Cardiac muscle cell (in vitro differentiated cells and primary cell): ENCODE measurements around the gene MPND. TPM values are rescaled to one million over a fixed set of nuclear protein-coding genes. Genes with fewer than 3 reads are reported as not detected.

Source experiments
- DNase-seq, 2 donors: peaks; one replicate each; pipeline versions ENCODE4 v3.0.0 to v3.0.0-alpha.2; 2010 to 2017; ENCODE audit warnings: low read depth in 1 of 2, low spot score in 1 of 2
- H3K27ac ChIP-seq: fragments of 200-600 bp; sonication (generic); 2 replicates; pipeline ENCODE4 v1.5.1; 2016
- H3K27me3 ChIP-seq: fragments of 200-600 bp; sonication (generic); 2 replicates; pipeline ENCODE4 v1.6.0; 2016; ENCODE audit warnings: control low read depth
- H3K36me3 ChIP-seq: fragments of 200-600 bp; sonication (generic); 2 replicates; pipeline ENCODE4 v1.5.1; 2016; ENCODE audit warnings: control low read depth
- H3K4me1 ChIP-seq: fragments of 200-600 bp; sonication (generic); 2 replicates; pipeline ENCODE4 v1.8.1; 2017; ENCODE audit warnings: low read depth, mild to moderate bottlenecking, mixed run types
- H3K4me3 ChIP-seq: fragments of 200-600 bp; sonication (generic); 2 replicates; pipeline ENCODE4 v1.5.1; 2016; ENCODE audit warnings: mild to moderate bottlenecking
- H3K9me3 ChIP-seq: fragments of 200-600 bp; sonication (generic); 2 replicates; pipeline ENCODE4 v1.5.1; 2017; ENCODE audit warnings: low read depth, mild to moderate bottlenecking, control low read depth
- polyA plus RNA-seq: library from polyadenylated mRNA; unstranded; fragments of >200 nt; fragmentation: Nextera tagmentation; extraction: Ambion mirVana; gene quantifications from 2 replicates; pipeline ENCODE4 v1.2.1, GENCODE V29; 2016
- total RNA-seq: library from RNA; depleted of rRNA; stranded (reverse); fragments of >200 nt; gene quantifications from 2 replicates; pipeline ENCODE4 v1.2.3, GENCODE V29; 2016
- TF ChIP-seq, protein P1 (sequence below): IDR thresholded peaks from 2 replicates; pipeline ENCODE4 v1.5.1; 2012; ENCODE audit warnings: low read depth, mild to moderate bottlenecking, low read length

Gene MPND
- total and polyA plus RNA-seq, 2 experiments from 2014 or later: 19.2 to 19.8 TPM

DNA sequence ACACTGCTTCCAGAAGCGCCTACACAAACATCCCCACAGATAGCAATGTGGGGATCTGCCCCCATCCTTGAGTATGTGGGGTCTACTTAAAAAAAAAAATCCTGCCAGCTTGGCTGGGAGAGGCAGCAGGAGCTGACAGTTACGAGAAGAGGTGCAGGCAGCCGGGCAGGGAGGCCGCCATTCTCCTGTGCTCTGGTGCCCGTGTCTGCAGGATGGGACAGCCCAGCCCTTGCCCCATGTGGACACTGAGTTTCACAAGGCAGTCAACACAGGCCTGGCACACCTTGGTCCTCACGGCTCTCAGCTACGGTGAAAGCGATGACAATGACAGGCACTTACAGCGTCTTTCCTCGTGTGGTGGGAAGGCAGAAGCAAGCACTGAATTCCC is 24.0 kb downstream of the MPND start:
- H3K36me3 ChIP-seq: peaks cover 14% of the 10 kb centered on the region

DNA sequence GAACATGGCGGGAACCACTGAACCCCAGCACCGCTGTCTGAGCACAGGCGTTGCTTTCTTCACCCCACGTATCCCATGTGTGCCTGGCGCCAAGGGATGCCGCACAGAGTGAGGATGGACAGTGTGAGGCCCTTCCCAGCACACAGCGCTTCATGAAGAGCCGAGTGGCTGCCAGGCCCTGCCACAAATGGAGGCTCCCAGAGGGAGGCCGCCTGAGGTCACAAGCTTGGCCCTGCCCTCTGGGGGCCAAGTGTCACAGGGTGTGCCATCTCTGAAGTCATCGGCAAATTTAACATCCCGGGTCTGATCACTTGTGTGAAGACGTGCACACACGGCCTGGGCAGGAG is 24.4 kb downstream of the MPND start:
- H3K4me3 ChIP-seq: no peak overlapping the region
- no peak overlapping the region for H3K27ac ChIP-seq
- no peaks in the 10 kb centered on the region for H3K4me1 ChIP-seq
- TF ChIP-seq, protein P1, sequence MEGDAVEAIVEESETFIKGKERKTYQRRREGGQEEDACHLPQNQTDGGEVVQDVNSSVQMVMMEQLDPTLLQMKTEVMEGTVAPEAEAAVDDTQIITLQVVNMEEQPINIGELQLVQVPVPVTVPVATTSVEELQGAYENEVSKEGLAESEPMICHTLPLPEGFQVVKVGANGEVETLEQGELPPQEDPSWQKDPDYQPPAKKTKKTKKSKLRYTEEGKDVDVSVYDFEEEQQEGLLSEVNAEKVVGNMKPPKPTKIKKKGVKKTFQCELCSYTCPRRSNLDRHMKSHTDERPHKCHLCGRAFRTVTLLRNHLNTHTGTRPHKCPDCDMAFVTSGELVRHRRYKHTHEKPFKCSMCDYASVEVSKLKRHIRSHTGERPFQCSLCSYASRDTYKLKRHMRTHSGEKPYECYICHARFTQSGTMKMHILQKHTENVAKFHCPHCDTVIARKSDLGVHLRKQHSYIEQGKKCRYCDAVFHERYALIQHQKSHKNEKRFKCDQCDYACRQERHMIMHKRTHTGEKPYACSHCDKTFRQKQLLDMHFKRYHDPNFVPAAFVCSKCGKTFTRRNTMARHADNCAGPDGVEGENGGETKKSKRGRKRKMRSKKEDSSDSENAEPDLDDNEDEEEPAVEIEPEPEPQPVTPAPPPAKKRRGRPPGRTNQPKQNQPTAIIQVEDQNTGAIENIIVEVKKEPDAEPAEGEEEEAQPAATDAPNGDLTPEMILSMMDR: no peak
- no peaks in the 10 kb centered on the region for H3K9me3 ChIP-seq
- no peaks in the 10 kb centered on the region for H3K27me3 ChIP-seq
- peaks cover 12% of the 10 kb centered on the region for H3K36me3 ChIP-seq
- DNase-seq: no peak

More for the DNA sequence above, 24.0 kb downstream of the MPND start:
- no peak overlapping the region for H3K4me3 ChIP-seq
- H3K9me3 ChIP-seq: no peaks in the 10 kb centered on the region
- H3K27me3 ChIP-seq: no peaks in the 10 kb centered on the region
- no peak for DNase-seq
- TF ChIP-seq, protein P1: no peak
- H3K4me1 ChIP-seq: no peaks in the 10 kb centered on the region
- no peak overlapping the region for H3K27ac ChIP-seq

DNA sequence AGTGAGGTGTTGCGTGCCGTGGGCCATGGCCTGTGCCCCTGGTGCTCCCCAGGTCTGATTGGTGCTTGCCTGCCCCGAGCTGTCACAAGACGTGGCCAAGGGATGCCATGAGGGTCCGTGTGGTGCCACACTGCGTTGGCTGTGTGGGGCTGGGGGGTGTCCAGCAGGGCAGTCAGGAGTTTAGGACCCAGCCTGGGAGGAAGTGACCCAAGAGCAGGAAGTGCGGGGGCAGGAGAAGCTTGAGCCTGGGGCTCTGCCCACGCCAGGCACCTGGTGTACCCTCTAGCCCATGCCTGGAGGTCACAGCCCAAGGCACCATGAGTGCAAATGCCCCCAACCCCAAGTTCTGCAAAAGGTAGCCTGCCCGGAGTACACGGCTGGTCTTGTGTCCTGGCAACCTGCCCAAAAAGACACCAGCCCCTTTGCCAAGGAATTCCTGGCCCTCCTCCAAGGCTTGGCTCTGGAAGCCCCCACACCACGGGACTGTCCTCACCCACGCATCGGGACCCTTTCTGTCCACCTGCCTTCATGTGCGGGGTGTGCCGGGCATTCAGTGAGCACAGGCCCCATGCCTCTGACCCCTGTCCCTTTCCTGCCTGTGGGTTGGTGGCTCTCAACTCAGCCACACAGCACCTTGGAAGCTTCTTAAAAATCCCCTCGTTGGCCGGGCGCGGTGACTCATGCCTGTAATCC is 24.9 kb downstream of the MPND start:
- no peaks in the 10 kb centered on the region for H3K9me3 ChIP-seq
- H3K4me1 ChIP-seq: no peaks in the 10 kb centered on the region
- no peak overlapping the region for H3K27ac ChIP-seq
- H3K27me3 ChIP-seq: no peaks in the 10 kb centered on the region
- peak in 1 of 2 donors; percentile 43 for DNase-seq
- H3K4me3 ChIP-seq: no peak overlapping the region
- peaks cover 10% of the 10 kb centered on the region for H3K36me3 ChIP-seq
- TF ChIP-seq, protein P1: no peak

DNA sequence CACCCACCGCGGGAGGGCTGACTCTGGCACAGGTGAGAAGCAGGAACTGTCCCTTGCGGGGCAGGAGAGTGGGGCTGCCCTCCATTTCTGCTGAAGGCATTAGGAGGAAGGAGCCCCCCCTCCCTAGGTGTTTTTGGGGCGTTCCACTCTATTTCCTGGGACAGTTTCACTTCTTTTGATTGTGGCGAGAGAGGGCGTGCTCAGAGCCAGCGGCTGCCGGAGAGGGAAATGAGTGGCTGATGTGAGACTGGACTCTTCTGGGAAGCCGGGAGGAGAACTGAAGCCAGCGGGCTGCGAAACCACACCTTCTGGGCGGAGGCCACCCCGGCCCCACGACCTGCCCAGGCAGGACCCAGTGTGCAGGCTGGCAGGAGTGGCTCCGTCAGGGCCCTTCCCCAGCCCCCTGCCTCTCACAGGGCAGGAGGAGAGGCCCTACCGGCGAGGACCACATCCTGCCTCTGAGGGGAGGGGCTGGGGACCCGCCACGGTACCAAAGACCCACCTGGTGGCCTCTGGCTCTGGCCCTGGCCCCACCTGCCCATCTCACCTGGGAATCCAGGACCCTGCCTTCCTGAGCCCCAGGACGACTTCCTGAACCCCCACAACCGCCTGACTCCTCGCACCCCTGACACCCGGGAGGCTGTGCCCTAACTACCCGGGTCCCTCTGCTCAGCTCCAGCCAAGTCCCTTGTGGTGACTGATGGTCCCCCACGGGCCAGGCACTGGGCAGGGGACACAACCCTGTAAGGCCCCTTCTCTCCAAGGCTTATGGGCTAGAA is 25.9 kb downstream of the MPND start:
- Histone ChIP-seq H3K27ac (no peak overlapping the region), H3K36me3 (peaks cover 3% of the 10 kb centered on the region), H3K4me1 (peaks cover 7% of the 10 kb centered on the region), H3K9me3 (no peaks in the 10 kb centered on the region), H3K4me3 (no peak overlapping the region), H3K27me3 (no peaks in the 10 kb centered on the region)
- TF ChIP-seq, protein P1: no peak
- no peak for DNase-seq

DNA sequence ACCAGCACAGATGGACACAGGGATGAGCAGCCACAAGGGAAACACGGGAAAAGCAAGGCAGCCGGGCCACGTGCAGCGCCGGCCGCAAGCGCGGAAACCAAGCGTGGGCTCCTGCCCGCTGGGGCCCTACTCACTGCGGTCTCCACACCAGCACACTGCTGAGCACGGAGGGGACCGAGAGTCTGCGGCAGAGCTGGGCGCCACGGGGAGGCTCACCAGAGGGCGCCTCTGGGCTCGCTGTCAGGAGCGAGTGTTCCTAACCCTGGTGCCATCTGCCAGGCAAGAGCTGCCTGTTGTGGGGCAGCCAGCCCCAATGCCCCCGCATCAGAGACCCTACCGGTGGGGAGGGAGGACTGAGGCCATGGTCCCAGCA is 26.5 kb downstream of the MPND start:
- Histone ChIP-seq H3K36me3 (peaks cover 3% of the 10 kb centered on the region), H3K9me3 (no peaks in the 10 kb centered on the region), H3K27ac (no peak overlapping the region), H3K4me3 (no peak overlapping the region), H3K27me3 (no peaks in the 10 kb centered on the region), H3K4me1 (peaks cover 12% of the 10 kb centered on the region)
- TF ChIP-seq, protein P1: peak; percentile 29
- DNase-seq: peak in 1 of 2 donors; percentile 55
